GM19043 (cell line): Measurements from ENCODE around the gene TNFRSF1A.

Experiments used
- ATAC-seq: cut with Tn5 transposase; IDR thresholded peaks from one replicate; pipeline ENCODE4 v1.9.1; 2021; ENCODE audit warnings: low read depth; ENCODE audit not compliant: unreplicated experiment

TNFRSF1A gene

DNA sequence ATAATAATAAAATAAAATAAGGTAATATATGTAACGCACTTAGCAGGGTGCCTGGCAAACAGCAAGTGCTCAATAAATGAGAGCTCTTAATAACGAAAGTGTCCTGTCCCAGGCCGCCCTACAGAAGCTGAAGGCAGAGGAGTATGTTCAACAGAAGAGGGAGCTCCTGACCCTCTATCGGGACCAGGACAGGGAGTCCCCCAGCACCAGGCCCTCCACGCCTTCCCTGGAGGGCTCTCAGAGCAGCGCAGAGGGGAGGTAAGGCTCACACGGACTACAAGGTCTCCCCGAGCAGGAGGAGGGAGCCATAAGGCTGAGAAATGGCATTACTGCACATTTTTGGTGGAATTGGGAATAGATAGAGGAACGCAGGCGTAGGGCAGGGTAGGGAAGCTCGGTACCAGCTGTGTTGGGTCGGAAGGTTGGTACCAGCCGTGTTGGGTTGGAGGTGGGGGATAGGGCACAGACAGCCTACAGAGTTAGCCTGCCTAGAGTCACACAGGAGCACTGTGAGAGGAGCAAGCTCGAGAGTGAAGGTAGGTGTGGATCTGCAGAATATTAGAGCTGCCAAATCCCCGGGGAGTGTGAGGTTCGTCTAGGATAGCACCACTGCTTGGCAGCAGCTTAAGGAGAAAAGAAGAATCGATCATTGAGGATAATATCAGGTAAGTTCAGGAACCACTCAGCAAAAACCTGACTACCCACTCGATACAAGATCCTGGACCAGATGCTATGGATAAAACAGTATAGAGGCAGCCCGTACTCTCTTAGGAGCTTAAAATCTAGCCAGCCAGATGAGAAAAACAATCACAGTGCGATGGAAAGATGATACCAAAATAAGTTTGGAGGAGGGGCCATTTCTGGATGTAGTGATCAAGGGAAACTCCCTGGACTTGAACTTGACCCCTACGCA, 15.3 kb downstream of the TNFRSF1A start:
- ATAC-seq = no peak

DNA sequence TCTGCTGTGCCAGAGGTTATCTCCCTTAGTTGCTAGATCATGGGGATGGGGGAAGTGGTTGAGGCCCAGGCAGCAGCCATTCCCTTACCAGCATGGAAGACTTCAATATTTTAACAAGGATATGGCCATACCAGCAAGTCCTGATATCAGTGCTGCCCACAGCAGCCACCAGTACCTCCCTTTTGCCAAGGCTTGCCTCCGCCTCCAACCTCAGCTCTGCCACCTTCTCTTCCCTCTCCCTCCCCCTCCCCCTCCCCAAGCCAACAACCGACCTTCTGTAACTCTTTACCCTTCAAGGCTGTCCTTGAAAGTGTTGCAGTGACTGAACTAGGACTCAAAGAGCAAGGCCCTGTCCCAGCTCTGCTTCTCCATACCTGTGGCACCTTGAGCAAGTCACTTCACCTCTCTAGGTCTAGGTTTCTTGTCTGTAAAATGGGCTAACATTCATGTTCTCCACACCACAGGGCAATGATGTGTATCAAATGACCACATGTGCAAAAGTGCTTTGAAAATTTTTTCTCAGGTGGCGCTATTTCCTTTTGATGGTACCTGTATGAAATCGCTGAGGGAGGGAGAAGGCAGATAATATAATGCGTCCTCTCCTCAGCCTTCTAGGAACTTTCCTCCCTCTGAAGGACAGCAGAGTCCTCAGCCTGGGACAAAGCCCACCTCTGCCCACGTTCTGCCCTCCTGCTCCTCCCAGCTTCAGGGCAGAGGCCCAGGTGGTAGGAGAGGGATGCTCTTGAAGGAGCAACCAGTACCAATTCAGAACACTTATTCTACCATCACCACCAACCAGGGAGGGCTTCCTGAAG, 16.7 kb downstream of the TNFRSF1A start:
- ATAC-seq = no peak

DNA sequence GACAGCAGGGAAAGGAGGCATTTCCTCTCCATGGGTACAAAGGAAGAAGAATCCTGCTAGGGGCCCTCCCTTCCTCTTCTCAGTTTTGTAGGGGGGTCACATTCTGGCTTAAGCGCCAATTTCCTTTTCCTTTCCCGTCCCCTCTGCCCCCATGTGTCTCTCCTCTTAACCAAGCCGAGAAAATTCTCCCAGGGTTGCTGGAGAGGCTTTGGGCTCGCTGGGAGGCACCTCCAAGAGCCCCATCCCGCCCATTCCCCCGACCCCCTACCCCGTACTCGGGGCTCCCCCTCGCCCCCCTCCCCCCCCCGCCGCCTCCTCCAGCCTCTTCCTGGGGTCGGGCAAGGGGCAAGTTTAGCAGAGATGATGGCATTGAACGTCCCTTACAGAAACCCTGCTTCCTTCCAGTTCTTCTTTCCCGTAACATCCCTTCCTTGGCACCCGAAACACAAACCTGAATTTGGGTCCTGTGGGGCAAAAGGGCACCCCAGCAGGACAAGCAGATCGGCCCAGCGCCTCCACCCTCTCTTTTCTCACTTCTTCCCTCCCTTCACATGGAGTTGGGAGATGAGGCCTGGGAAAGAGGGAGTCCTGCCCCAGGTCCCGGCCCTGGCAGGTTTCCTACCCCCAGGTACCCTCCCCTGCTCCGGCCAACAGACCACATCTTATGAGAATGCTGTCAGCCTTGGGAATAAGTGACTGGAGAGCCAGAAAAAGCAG, 17.7 kb downstream of the TNFRSF1A start:
- no peak for ATAC-seq

DNA sequence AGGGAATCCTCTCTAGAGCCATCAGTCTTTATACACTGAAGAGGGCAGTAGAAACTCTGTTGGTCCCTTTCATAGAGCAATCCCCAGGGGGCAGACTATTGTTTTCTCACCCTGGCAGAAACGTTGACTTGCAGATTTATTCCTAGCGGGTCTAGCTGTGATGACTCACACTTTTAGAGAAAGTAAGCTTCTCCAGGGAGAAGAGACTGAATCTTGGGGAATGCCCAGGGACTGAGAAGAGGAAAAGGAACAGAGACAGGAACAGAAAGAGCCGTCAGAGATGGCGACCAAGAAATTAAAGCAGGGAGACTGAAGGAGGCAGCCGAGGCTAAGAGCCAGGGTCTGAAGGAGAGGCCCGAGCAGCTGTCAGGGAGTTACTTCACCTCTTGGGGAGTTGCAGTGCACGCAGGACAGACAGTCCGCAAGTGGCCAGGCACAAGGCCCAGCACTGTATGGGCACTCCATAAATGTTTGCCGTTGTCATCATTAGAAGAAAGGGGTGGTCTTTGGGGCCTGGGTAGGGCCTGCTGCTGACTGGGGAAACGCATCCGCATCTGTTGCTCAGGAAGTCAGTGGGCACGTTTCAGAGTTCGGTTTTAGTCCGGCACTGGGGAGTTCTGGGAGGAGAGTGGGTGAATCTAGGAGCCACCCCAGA, 18.4 kb downstream of the TNFRSF1A start:
- ATAC-seq = peak; percentile 62

DNA sequence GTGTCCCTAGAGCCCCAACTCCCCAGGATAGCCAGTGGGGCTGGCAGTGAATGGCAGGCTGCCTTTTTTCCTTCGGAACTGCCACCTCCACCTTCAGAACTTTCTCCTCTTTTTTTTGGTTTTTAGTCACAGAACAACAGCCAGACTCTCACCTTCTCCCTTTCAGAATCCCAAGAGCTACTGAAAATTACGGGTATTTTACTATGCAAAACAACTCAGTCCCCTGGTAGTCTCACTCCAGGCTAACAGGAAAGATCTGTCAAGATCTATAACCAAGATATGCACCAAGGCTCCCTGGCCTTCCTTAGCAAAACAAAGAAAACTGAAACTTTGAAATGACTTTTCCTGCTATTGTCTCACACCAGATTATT, 18.9 kb downstream of the TNFRSF1A start:
- ATAC-seq = peak; percentile 24

DNA sequence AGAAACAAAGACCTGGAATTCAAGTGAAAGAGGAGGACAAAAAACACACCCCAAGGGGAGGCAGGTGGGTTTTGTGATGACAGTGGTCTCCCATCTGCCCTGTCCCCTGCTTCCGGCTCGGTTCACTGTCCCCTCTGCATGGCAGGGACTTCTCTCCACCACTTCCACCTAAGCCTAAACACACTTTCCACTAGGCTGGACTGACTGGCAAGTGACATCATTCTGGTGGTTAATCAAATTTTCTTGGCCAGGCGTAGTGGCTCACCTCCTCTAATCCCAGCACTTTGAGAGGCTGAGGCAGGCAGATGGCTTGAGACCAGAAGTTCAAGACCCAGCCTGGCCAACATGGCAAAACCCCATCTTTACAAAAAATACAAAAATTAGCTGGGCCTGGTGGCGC, 19.5 kb downstream of the TNFRSF1A start:
- no peak for ATAC-seq

DNA sequence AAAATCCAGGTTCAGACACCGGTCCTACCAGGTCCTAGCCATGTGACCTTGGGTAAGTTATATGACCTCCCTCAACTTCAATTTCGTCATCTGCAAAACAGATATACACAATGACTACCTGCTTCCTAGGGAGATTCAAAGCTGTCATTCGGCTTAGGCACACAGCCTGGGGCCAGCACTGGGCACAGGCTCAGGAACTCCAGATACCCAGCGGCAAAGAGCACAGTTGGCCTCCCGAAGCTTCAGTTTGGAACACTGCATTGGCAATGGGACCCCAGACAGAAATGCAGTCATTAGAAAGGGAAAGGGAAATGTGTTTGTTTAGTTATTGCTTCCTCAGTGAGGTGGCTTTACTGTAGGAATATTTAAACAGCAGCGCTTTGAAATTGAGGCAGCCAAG, 20.0 kb downstream of the TNFRSF1A start:
- no peak for ATAC-seq

DNA sequence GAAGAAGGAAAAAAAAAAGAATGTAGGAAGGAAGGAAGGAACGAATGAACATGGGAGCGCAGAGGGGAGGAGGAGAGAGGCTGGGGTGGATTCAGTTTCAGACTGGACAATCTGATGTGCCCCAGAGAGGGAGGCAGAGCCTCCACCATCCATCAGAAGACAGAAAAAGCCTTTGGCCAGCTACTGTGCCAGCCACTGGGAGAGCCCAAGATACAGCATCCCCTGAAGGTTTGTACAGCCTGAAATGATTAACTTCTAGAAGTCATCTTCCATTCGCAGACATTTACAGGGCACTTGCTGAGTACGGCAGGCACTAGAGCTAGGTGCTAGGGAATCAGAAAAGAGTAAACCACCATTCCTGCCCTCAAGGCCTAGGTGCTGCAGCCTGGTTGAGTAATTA, 22.4 kb downstream of the TNFRSF1A start:
- no peak for ATAC-seq

DNA sequence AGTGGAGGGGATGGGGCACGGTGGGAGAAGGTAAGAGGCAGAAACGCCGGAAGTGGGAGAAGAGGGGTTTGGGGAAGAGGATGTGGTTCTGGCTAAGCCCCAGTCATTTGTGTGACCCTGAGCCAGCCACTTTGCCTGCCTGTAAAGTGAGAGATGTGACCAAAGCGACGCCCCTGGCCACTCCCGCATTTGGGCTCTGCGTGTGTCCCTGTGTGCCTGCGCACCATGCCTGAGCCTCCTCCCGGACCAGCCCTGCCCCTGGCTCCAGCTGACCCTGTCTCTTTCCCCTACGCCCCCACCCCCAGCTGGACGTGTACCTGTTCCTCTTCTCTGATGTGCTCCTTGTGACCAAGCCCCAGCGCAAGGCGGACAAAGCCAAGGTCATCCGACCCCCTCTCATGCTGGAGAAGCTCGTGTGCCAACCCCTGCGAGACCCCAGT, 23.4 kb downstream of the TNFRSF1A start:
- no peak for ATAC-seq

DNA sequence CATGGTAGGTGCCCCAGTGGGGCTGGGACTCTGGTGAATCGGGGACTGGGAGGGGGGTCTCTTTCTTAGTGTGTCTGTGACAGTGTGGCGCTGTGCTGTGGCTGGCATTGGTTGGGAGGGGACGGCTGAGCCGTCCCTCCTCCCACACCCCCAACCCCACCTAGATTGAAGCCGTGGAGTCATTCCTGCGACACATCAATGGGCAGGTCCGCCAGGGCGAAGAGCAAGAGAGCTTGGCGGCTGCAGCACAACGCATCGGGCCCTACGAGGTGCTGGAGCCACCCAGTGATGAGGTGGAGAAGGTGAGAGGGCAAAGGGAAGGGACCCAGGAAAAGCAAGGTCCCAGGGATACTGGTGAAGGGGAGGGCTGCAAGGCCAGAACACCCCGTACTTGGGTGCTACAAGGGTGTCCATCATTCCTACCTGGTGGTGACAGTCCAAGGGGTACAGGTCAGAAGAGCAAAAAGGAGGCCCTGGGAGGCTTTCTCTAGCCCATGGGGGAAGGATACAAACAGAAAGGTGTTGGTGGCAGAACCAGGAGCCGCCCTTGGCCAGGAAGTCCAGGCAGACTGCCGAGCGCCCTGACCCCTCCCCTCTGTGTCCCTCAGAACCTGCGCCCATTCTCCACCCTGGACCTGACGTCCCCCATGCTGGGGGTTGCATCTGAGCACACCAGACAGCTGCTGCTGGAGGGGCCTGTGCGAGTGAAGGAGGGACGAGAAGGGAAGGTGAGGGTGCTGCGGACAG, 24.0 kb downstream of the TNFRSF1A start:
- ATAC-seq = no peak

DNA sequence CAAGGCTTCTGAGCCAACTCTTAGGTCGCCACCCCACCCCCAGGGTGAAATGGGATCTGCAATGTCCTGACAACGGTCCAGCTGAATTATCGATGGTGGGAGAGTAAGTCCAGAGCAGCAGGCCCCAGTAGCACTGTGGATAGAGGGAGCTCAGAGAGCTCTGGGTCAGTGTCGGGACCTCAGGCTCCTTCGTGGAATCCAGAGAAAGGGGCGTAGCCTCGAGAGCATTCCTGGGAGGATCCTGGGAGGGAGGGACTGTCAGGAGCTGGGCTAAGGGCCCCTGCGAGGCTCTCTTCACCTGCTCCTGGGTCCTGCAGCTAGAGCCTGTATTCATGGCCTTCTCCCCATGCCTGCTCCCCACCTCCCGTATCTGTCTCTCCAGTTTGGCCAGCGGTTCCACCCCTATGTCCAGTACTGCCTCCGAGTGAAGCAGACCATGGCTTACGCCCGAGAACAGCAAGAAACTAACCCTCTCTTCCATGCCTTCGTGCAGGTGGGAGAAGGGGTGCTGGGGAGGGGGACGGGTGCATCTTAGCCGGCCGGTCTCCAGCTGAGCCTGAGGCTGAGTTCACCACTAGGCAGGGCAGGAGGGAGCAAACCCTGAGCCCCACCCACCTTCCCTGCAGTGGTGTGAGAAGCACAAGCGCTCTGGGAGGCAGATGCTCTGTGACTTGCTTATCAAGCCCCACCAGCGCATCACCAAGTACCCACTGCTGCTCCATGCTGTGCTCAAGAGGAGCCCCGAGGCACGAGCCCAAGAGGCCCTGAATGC, 24.8 kb downstream of the TNFRSF1A start:
- no peak for ATAC-seq

DNA sequence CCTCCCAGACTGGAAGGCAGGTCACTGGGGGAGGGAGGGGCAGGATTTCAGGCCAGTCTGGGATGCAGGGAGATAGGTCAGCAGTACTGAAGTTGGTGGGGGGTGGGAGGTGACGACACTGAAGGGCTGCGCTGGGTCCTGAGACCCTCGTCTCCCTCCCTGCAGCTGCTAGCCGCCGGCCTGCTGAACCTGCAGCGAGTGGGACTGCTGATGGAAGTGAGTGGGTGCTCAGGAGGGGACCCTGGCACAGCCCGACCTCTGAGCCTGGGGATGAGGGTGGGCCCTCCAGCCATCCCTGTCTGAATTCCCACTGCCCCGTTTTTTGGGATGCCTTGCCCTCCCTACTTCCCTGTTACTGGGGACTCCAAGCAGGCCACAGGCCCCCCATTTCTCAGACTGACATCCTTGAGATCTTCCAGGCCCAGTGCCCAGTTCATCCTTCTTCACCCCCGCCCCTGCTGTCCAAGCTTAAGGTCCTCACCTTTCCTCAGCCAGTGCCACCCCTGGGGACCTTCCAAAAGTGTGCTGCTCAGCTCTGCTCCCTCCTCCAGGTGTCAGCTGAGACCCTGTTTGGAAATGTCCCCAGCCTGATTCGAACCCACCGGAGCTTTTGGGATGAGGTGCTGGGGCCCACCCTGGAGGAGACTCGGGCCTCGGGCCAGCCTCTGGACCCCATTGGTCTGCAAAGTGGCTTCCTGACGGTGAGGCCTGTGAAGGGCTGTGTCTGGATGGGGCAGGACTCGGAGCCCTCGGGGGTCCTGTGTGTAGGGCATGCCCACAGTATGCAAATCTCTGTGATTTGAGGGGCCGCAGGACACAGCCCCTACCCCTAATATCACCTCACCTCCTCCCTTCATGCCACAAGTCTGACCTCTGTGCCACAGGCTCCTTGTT, 25.9 kb downstream of the TNFRSF1A start:
- ATAC-seq = no peak

DNA sequence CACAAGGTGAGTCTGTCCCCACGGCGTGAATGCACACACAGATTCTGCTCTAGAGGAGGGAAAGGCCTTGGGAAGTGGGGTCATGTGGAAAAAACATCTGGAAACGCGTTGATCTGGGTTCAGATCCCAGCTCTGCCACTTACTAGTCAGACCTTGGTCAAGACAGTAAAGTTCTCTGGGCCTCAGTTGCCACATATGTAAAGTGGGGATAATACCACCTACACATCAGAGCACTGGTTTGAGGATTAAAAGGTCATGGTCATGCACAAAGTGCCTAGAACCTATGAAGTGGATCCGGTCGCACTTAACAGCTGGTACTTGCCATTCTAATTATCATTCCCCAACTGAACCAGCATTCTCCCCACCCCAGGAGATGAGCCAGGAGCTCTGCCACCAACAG, 26.7 kb downstream of the TNFRSF1A start:
- ATAC-seq = no peak

DNA sequence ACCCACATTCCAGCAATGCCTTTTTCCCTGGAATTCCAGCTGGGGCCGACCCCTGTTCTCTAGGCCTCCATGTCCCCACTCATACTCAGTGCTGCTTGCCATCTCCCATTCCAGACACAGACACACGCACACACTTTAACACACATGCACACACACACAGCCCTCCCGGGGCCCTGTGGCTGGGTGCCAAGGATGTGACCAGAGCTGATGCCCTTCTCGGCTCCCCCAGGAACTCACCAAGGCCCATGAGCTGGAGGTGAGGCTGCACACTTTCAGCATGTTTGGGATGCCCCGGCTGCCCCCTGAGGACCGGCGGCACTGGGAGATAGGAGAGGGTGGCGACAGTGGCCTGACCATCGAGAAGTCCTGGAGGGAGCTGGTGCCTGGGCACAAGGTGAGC, 27.1 kb downstream of the TNFRSF1A start:
- ATAC-seq = no peak

DNA sequence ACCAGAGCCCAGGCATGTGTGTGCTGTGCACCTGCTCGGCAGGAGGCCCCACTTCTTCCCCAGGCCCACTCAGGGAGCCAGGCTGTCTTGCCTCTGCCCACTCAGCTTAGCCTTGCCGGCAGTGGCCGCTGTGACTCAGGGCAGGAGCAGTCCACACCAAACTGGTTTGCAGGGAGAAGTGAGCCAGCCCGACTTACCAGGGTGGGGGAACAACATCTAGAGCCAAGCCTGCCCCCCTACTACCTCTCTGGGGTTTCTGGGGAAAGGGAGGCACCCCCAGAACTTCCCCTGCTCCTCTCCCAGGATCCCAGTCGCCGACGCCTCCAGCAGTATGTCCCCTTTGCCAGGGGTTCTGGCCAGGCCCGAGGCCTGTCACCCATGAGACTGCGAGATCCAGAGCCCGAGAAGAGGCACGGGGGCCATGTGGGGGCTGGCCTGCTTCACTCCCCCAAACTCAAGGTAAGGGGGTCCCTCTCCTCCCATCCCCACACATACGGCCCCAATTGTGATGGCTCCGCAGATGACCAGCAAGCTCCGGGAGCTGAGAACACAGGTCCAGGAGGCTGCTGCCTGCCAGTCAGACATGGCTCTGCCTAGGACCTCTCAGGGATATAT, 28.4 kb downstream of the TNFRSF1A start:
- ATAC-seq = no peak

DNA sequence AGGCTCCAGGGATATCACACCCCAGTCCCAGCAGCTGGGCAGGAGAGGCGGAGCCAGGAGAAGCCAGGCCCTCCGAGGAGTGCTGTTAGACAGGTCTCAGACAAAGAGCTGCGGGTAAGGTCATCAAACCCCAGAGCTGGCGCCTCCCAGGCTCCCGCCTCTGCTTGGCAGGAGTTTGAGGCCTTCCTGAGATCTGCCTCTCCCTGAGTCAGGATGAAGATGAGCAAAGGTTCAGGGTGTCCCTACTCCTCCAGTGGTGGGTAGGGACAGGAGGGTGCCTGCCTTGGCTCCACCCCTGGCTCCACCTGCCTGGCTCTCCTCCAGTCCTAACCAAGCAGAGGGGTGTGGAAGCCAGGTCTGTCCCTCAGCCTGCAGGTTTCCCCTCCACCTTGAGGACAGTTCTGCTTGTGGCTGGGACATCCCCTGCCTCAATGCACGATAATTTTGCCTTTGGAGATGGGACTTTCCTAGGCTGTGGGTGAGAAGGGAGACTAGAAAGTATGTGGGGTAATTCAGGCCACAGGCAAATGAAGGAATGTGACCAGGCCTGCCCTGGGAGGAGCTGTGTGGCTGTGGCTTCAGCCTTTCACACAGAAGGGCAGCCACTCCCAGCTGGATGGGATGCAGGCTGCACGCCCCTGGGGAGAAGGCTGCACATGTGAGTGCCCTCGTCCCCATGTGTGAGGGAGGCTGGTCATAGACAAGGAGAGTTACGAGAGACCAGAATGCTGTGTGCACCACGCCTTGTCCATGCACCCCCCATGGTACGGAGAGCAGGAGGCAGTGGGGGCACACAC, 29.1 kb downstream of the TNFRSF1A start:
- ATAC-seq = peak; percentile 58
